Cerebellar nuclear complex (tissue), 1 donor: ENCODE results near the gene TM4SF4.

Experiments used
- DNase-seq, 2 experiments: peaks; one replicate each; lab custom pipeline; 2025; lab: John Stamatoyannopoulos, UW

TM4SF4 gene

GRCh38 chr3:149481491-149481890 lies 7.0 kb downstream of the TM4SF4 start:
- no peak for DNase-seq

- no peak for DNase-seq
These were observed 12.2 kb downstream of the TM4SF4 start for GRCh38 chr3:149486726-149487125.

- DNase-seq, result no peak
These were observed 13.2 kb downstream of the TM4SF4 start for GRCh38 chr3:149487598-149488197.

GRCh38 chr3:149489060-149489690 lies 14.7 kb downstream of the TM4SF4 start:
- DNase-seq, result no peak

- no peak for DNase-seq
These were observed 15.9 kb downstream of the TM4SF4 start for GRCh38 chr3:149490260-149490971.

- no peak for DNase-seq
These were observed 19.0 kb downstream of the TM4SF4 start for GRCh38 chr3:149493315-149494021.

GRCh38 chr3:149494022-149494758 lies 19.7 kb downstream of the TM4SF4 start:
- no peak for DNase-seq

- no peak for DNase-seq
These were observed 20.5 kb downstream of the TM4SF4 start for GRCh38 chr3:149494759-149495580.

GRCh38 chr3:149495581-149496125 lies 21.2 kb downstream of the TM4SF4 start:
- DNase-seq, result no peak

GRCh38 chr3:149496891-149497290 lies 22.4 kb downstream of the TM4SF4 start:
- DNase-seq, result no peak

GRCh38 chr3:149497966-149498670 lies 23.6 kb downstream of the TM4SF4 start:
- no peak for DNase-seq

GRCh38 chr3:149501524-149501923 lies 27.0 kb downstream of the TM4SF4 start:
- DNase-seq, result no peak

- no peak for DNase-seq
These were observed 27.9 kb downstream of the TM4SF4 start for GRCh38 chr3:149502438-149502837.

- DNase-seq, result no peak
These were observed 32.0 kb downstream of the TM4SF4 start for GRCh38 chr3:149506540-149506939.

- no peak for DNase-seq
These were observed 32.5 kb downstream of the TM4SF4 start for GRCh38 chr3:149506965-149507364.

GRCh38 chr3:149507491-149508324 lies 33.2 kb downstream of the TM4SF4 start:
- no peak for DNase-seq

- no peak for DNase-seq
These were observed 35.0 kb downstream of the TM4SF4 start for GRCh38 chr3:149509526-149509925.

- no peak for DNase-seq
These were observed 36.0 kb downstream of the TM4SF4 start for GRCh38 chr3:149510480-149510879.

GRCh38 chr3:149511040-149511626 lies 36.6 kb downstream of the TM4SF4 start:
- DNase-seq, result no peak
